GM20431 (cell line): ENCODE data around the gene TNK2.

Experiments
- in situ Hi-C: fragments of 300-500 bp; cut with MseI, MboI; formaldehyde crosslinking; loops from one replicate; pipeline ENCODE4 v1.15.0; 2020; ENCODE audit warnings: low sequenced_read_pairs; ENCODE audit not compliant: unreplicated experiment

The TNK2 gene

DNA sequence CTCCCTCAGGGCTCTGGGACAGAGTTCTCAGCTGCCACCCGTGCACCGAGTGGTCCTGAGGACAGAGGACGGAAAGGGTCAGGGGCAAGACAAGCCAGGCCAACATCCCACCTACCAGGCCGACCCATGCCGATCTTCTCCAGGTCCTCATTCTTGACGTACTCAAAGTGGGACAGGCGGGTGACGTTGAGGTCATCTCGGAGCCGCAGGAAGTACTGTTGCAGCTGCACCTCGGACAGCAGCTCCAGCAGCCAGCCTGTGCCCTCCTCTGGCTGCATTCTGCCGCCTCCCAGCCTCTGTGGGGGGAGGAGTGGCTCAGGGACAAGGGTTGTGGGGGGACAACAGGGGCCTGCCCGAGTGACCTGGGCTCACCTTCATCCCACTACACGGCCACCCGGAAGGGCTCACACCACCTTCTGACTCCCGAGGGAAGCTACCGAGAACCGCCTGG, 20.0 kb downstream of the TNK2 start:
- in situ Hi-C loops, result no loop called here

DNA sequence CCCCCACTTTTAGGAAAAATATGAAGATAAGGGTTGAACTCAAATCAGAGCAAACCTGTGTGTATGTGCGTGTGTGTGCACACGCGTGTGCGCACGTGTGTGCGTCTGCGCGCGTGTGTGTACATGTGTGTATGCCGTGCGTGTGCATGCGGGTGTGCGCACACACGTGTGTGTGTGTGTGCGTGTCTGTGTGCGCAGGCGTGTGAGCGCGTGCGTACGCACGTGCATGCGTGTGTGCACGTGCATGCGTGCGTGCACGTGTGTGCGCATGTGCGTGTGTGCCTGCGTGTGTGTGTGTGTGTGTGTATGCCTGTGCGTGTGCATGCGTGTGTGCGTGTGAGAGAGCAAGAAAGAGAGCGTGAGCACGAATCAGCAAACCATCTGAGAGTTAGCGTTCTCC, 20.7 kb downstream of the TNK2 start:
- in situ Hi-C loops, result no loop called here

DNA sequence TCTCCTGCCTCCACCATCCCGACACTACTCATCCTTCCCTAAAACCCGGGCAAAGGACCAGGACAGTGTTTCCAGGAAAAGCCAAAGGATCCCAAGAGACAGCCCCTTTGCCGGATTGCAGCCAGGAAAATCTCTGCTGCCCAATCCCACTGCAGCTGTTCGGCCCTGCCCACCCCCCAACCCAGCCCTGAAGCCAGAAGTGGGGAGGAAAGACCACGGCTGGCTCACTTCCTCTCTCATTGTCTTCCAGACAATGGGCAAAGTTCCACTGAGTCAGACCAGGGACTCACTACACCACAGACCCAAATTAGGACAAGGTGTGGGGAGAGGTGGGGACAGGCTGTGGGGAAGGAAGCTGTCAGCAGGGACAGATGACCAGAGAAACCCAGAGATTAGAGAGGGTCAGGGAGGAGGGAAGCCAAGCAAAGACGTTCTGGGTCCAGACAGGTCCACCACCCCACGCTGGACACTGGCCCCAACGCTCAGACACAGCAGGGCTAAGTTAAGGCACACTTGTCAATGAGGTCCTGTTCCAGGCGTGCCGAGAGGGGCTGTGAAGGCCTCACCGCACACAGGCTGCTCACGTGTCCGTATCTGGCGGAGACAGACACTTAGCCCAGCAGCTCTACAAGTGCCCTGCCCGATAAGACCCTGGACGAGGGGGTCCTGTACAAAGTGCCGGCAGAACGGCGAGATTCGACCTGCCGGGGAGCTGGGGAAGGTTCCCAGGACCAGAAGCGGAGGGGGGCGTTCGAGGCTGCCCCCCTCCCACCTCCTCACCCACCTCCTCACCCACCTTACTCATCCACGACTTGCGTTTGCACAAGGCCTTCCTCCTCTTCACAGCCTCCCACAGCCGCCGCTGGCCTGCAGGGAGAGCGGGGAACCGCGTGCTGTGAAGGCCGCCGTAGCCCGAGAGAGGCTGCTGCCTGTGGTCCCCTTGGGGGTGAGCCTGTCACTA, 21.9 kb downstream of the TNK2 start:
- in situ Hi-C loops, result no loop called here

DNA sequence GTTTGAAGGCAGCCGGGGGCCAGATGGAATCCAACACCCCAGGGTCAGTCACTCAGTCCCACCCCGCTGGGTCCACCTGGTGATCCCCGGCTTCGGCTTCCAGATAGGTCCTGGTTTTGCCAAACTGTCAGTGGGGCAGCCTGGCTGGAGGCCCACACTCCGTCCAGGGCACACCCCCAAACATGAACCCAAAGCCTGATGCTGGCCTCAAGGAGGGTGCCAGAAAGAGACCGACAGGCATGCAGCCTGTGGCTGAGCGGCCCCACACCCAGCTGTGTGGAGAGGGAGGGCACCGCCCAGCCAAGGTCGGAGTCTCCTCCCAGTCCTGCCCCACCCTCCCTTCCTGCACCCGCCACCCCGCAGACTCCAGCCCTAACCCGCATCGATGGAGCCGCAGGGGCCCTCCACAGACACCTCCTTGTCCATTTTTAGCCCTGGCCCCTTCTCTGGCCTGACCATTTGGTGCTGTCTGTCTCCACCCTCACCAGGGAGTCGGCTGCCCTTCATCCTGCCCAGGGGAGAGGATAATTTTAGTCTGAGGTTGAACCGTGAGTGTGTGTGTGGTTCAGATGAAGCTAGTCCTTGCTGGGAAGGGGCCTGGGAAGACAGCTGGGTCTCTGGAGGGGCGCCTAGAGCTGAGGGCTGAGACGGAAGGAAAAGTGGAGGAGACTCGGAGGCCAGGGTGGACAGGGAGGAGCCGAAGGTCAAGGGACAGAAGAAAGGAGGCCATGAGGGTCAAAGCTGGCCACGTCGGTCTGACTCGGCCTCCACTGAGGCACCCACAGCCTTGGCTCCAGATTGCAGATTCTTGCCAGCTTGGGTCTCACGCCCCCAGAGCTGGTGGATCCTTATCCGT, 23.1 kb downstream of the TNK2 start:
- in situ Hi-C loops, result no loop called here

DNA sequence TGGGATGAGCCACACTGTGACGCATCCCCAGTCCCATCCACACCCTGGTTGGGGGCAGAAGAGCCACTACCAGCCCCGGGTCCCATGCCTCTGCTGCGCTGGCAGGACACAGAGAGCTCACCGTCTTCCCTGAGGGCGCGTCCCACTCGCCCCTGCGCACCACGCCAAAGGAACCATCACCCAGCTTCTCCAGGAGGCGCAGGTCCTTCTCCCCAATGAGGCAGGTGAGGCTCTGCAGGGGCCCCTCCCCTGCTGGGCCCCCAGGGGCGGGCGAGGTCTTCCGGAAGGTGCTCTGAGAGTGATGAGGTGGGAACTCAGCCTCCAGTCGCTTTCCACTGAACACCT, 23.7 kb downstream of the TNK2 start:
- in situ Hi-C loops, result no loop called here

DNA sequence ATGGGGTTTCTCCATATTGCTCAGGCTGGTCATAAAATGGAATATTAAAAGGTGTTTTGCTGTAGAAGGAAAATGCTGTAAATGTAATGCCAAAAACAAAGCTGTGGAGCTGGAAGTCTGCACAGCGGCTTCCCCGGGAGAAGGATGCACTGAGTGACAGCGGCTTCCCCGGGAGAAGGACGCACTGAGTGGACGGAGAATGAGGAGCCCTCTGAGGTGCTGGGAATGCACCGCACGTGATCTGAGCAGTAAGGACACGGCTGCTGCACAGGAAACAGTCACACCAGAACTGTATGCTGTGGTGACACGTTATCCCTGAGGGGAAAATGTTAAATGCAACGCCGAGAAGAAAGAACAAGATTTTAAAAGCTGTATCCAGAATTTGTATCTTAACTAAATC, 24.6 kb downstream of the TNK2 start:
- in situ Hi-C loops, result no loop called here

DNA sequence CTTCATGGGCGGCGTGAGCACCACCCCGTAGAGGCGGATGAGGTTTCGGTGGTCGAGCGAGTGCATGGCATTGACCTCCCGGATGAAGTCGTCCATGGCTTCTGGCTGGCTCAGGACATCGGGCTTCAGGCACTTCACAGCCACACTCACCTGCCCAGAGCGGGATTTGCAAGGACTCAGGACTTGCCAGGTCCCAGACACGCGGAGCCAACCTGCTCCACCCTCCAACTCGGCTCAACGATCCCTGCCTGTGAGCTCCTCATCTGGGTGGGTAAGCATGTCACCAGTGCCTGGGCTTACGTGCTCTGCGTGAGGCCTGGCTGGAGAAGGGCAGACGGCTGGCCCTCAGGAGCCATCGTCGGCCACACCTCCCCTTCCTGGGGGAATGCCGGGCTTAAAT, 25.2 kb downstream of the TNK2 start:
- in situ Hi-C loops, result no loop called here

DNA sequence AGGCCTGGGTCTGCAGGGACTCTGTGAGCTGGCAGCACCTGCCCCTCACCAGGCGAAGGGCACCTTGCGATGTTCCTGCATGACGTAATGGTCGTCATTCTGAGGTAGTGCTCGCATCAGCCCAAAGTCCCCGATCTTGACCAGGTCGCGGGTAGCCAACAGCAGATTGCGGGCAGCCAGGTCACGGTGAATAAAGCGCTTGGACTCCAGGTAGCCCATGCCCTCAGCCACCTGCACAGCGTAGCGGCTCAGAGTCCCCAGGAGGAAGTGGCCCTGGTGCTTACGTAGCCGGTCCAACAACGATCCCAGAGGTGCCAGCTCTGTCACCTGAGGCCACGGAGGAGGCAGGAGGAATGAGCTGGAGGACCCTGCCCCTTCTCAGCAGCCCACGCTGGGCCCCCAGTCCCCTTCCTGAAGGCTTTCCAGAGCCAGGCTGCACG, 26.3 kb downstream of the TNK2 start:
- in situ Hi-C loops, result no loop called here

DNA sequence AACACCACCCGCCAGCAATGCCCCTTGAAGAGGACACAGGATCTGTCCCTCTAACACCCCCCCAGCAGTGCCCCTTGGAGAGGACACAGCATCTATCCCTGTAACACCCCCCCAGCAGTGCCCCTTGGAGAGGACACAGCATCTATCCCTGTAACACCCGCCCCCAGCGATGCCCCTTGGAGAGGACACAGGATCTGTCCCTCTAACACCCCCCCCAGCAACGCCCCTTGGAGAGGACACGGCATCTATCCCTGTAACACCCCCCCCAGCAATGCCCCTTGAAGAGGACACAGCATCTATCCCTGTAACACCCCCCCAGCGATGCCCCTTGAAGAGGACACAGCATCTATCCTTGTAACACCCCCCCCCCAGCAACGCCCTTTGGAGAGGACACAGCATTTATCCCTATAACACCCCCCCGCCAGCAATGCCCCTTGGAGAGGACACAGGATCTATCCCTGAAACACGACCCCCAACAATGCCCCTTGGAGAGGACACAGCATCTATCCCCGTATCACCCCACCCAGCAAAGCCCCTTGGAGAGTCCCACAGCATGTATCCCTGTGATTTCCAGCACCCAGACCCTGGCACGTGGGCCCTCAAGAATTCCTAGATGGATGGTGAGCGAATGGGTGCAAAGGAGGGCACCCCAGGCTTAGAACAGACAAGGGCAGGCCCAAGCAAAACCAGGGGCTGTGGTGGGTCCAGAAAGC, 26.9 kb downstream of the TNK2 start:
- in situ Hi-C loops, result no loop called here

DNA sequence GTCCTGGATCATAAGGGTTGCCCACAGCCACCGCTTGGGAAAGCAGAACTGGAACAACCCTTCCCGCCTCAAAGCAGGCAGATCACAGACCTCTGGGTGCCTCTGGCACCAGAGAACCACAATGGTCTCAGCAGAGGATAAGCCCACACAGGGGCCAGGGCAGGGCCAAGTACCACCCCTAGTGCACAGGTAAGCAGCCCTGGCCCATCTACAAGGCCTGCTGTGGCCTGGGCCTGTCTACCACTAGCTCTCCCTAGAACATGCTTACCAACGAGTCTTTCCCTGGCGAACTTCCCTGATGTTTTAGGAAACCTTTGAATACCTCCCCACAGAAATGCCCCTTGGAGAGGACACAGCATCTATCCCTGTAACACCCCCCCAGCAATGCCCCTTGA, 28.3 kb downstream of the TNK2 start:
- in situ Hi-C loops, result no loop called here

DNA sequence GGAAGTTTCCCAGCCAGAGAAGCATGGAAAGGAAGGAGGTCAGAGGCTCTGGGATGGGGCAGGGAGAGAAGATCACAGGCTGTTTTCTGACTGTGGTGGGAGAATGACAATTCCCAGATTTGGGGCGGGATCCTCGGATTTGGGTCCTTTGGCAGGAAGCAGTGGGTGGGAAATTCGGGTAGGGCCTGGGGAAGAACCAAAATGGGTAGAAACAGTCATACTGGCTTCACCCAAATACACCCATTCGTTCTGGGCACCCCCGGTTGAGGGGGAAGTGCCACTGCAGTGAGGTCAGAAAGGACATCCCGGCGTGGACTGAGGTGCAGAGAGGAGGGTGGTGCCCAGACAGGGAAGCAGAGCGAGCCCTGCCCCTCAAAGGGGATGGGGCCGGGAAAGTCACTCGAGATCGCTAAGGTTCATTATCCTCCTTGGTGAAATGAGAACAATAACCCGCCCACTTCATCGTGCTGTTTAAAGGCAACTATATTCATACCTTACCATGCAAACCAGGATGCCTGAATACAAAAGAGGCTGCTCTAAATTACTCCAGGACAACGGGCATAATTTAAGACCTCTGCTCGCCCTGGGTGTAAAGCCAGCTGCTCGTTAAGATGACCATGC, 28.8 kb downstream of the TNK2 start:
- in situ Hi-C loops, result no loop called here

DNA sequence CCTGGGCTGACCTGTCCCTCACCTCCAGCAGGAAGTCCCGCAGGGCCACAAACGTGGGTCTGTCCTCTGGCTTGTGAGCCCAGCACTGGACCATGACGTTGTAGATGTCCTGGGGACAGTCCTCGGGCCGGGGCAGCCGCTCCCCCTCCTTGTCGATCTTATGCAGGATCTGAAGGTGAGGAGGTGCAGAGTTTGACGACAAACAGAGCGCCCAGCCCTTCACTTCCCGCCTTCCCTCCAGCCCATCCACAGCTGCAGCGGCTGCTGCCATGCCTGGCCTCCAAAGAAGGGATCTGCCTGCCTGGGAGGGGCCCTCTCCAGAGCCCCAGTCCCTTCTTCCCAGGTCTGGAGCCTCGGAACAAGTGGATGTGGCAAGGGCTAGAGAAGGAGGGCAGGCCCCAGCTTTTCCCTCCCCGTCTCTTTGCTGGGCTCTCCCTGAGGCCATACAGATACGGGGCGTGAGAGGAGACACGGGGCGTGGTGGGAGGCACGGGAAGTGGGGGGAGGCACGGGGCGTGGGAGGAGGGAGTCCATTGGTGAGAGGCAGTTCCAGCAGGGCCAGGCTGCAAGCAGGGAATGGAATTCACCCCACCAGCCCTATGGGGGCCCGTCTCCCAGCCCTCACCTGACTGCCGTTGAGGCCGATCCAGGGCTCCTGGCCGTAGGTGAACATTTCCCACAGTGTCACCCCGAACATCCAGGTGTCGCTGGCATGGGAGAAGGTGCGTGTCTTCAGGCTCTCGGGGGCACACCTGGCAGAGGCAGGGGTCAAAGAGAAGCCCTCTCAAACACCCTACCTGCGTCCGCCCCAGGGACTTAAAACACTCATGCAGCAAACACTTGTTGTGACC, 29.7 kb downstream of the TNK2 start:
- in situ Hi-C loops, result no loop called here

DNA sequence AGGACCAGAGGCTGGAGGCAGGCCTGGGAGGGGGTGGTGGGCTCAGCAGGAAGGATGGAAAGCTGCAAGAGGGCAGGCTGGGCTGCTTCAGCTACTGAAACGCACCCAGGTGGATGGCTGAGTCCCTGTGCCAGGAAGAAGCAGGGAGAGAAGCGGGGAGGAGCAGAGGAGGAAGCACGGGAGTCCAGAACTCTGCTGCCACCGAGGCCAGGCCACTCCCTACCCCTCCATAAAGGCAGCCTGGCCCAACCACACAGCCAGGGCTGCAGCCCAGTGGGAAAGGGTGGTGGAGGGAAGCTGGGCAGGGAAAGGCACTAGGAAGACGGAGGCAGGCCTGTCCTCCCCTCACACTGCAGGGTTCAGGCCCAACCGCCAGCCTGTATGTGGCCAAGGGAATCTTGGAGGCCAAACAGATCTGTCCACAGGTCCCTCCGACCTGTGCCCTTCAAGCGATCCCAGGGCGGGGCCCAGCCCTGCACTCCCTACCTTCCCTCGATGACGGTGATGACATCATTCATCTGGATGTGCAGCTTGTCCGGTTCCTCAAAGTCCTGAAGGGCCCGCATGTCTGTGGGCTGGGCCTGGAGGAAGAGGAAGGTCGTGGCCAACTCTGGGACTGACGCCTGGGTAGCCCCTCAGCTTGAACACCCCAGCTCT, 30.5 kb downstream of the TNK2 start:
- in situ Hi-C loops, result no loop called here

DNA sequence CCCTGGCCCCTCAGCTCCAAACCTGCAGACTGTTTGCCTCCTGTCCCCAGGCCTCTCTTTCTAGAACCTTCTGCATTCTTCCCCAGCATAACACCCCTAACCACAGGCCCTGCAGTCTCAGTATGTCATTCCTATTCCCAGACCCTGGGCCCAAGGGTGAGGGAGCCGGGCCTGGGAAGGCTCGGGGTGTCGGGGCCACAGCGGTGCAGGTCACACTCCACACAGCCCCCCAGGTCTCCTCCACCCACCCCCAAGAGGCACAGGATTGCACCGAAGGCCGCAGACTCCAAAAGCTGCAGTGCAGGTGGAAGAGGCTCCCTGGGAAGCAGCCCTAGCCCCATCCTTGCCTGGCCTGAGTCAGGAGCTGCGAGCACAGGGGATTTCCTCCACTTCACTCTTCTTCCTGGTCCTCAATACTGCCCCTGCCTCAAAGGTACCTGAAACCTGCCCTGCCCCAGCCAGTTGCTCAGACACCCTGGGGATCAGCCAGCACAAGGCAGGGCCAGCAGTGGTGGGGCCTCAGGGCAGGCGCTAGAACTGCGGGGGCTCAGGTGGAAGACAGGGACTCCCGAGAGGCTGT, 31.1 kb downstream of the TNK2 start:
- in situ Hi-C loops, result no loop called here

DNA sequence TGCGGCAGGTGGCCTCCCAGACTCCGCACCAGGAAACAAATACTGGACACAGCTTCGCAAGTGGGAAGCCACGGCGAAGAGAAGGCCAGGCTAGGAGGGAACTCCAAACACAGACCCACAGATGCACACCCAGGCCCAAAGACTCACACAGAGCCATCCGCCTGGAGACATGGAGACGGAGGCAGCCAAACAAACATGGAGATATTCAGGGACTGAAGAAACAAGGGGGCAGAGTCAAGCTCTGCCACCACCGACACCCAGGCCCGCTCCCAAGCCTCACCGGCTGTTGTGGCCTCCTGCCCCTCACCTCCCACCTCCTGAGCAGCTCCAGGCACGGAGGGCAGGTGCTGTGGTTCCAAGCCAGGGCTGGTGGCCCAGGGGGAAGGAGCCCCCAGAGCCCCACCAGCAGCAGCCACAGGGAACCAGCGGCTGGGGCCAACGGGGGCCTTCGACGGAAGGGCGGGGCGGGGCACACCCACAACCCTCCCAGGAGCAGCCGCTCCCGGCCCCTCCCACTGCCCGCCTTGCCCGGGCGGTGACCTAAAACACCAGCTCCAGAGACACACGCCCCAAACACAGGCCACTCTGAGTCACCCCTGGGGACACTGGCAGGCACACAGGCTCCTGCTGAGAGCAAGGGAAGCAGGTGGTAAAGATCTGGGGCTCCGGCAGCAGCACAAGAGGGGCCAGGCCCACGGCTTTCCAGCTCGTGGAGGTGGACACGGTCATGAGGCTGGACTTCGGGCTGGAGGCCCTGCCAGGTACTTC, 31.9 kb downstream of the TNK2 start:
- in situ Hi-C loops, result no loop called here

DNA sequence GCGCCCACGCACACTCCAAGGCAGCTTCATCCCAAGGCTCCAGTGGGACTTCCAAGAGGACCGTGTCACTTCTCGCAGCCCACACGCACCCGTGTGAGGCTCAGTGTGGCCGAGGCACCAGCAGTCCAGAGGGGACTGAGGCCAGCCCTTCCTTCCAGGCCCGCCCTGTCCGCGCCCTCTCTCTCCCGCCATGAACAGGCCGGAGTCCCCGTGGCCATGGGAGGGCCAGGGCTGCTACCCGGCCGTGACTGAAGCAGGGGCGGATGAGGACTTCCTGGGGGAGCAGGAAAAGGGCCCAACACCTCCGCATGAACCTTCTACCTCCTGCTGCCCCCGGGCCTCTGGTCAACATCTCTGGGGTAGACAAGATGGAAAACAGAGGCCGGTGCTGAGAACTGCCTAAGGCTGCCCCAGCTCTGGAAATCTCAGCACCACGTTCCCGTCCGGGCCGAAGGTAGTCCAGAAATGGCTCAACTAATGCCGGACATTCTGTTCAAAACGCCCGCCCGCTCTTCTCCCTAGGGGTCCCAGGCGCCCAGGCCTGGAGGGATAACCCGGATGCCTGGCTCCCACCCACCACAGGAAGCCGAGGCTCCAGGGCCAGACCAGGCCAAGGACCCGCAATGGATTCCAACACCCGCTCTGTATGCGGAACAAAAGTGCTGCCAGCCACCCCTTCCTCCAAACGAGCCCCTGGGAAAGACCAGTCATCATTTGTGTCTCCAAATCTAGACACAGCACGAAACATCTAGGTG, 32.7 kb downstream of the TNK2 start:
- in situ Hi-C loops, result no loop called here

DNA sequence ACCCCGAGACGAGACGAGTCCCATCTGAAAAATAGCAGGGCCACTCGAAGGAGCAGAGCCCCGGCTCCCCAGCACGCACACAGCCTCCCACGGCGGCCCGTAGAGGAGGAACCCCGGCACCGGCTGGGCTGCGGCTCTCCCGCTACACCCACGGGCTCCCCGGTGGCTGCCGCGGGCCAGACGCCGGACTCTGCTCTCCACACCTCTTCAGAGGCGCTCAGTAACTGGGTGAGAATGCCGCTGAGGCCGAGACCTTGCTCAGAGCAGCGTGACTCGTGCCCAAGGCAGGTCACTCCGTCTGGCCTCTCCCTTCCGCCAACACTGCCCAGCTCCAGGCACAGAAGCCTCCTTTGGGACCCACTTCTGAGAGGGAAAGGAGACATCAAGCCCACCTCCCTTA, 34.4 kb downstream of the TNK2 start:
- in situ Hi-C loops, result no loop called here
